H9 (cell line): ENCODE results near the gene NOL9. TPM values are rescaled to one million over a fixed set of nuclear protein-coding genes. Genes with fewer than 3 reads are reported as not detected.

Experiments
- DNase-seq: peaks from one replicate; pipeline ENCODE4 v3.0.0-alpha.2; 2017
- H2AFZ ChIP-seq: one replicate; pipeline ENCODE4 v1.6.1; 2013; ENCODE audit warnings: mild to moderate bottlenecking, low read length, control low read depth, moderate library complexity
- H2AK5ac ChIP-seq: 2 replicates; pipeline ENCODE4 v1.6.1; 2013; ENCODE audit warnings: low read length, control low read depth, mixed read lengths; ENCODE audit not compliant: insufficient read length
- H2BK120ac ChIP-seq: one replicate; pipeline ENCODE4 v1.6.1; 2013; ENCODE audit warnings: low read depth, mild to moderate bottlenecking, low read length, control low read depth, inconsistent platforms; ENCODE audit not compliant: poor library complexity, severe bottlenecking
- H2BK12ac ChIP-seq: 2 replicates; pipeline ENCODE4 v1.6.1; 2013; ENCODE audit warnings: low read length, control low read depth, mixed read lengths, low read depth; ENCODE audit not compliant: insufficient read length
- H2BK15ac ChIP-seq: 2 replicates; pipeline ENCODE4 v1.6.1; 2013; ENCODE audit warnings: low read depth, low read length, control low read depth
- H2BK20ac ChIP-seq: one replicate; pipeline ENCODE4 v1.6.1; 2013; ENCODE audit warnings: low read depth, mild to moderate bottlenecking, low read length, control low read depth, inconsistent platforms; ENCODE audit not compliant: poor library complexity, severe bottlenecking
- H2BK5ac ChIP-seq: 2 replicates; pipeline ENCODE4 v1.6.1; 2013; ENCODE audit warnings: low read length, control low read depth, mixed read lengths; ENCODE audit not compliant: insufficient read length
- H3K14ac ChIP-seq: 2 replicates; pipeline ENCODE4 v1.6.1; 2013; ENCODE audit warnings: low read length, control low read depth; ENCODE audit not compliant: insufficient read depth
- H3K18ac ChIP-seq: 2 replicates; pipeline ENCODE4 v1.6.1; 2013; ENCODE audit warnings: low read depth, mild to moderate bottlenecking, mixed read lengths, low read length, control low read depth; ENCODE audit not compliant: insufficient read length
- H3K23ac ChIP-seq: 2 replicates; pipeline ENCODE4 v1.6.1; 2013; ENCODE audit warnings: low read length, control low read depth, mixed read lengths, low read depth; ENCODE audit not compliant: insufficient read length
- H3K23me2 ChIP-seq: 2 replicates; pipeline ENCODE4 v1.6.1; 2013; ENCODE audit warnings: low read depth, mild to moderate bottlenecking, mixed read lengths, low read length, control low read depth; ENCODE audit not compliant: insufficient read length, poor library complexity, severe bottlenecking
- H3K27ac ChIP-seq: 2 replicates; pipeline ENCODE4 v1.5.1; 2013; ENCODE audit warnings: low read length, control low read depth, mixed read lengths, low read depth; ENCODE audit not compliant: insufficient read length
- H3K27me3 ChIP-seq: 2 replicates; pipeline ENCODE4 v1.6.1; 2013; ENCODE audit warnings: low read length, control low read depth, inconsistent platforms; ENCODE audit not compliant: insufficient read depth
- H3K4ac ChIP-seq: 2 replicates; pipeline ENCODE4 v1.6.1; 2013; ENCODE audit warnings: low read depth, mild to moderate bottlenecking, control low read depth, inconsistent platforms, low read length, moderate library complexity
- H3K4me1 ChIP-seq: 2 replicates; pipeline ENCODE4 v1.6.1; 2013; ENCODE audit warnings: low read length, control low read depth, inconsistent platforms; ENCODE audit not compliant: insufficient read depth
- H3K4me2 ChIP-seq: 2 replicates; pipeline ENCODE4 v1.6.1; 2013; ENCODE audit warnings: low read length, control low read depth, mixed read lengths; ENCODE audit not compliant: insufficient read length, insufficient read depth
- H3K56ac ChIP-seq: 2 replicates; pipeline ENCODE4 v1.6.1; 2013; ENCODE audit warnings: low read depth, mild to moderate bottlenecking, mixed read lengths, low read length, control low read depth; ENCODE audit not compliant: insufficient read length
- H3K79me1 ChIP-seq: 2 replicates; pipeline ENCODE4 v1.6.1; 2013; ENCODE audit warnings: low read depth, mild to moderate bottlenecking, moderate library complexity, low read length, control low read depth, inconsistent platforms; ENCODE audit not compliant: insufficient read depth, poor library complexity, severe bottlenecking
- H3K79me2 ChIP-seq: 2 replicates; pipeline ENCODE4 v1.6.1; 2013; ENCODE audit warnings: low read length, control low read depth, inconsistent platforms; ENCODE audit not compliant: insufficient read depth
- H3K9ac ChIP-seq: 2 replicates; pipeline ENCODE4 v1.6.1; 2013; ENCODE audit warnings: low read length, control low read depth, mixed read lengths; ENCODE audit not compliant: insufficient read length; ENCODE audit errors: extremely low read depth
- H3K9me3 ChIP-seq: one replicate; pipeline ENCODE4 v1.6.1; 2013; ENCODE audit warnings: low read depth, low read length, inconsistent platforms; ENCODE audit not compliant: control insufficient read depth
- H3T11ph ChIP-seq: one replicate; pipeline ENCODE4 v1.6.1; 2013; ENCODE audit warnings: mild to moderate bottlenecking, low read length, control low read depth, inconsistent platforms
- H4K20me1 ChIP-seq: one replicate; pipeline ENCODE4 v1.6.1; 2013; ENCODE audit not compliant: control insufficient read depth, insufficient read length, insufficient read depth
- H4K5ac ChIP-seq: 2 replicates; pipeline ENCODE4 v1.6.1; 2013; ENCODE audit warnings: low read depth, mild to moderate bottlenecking, mixed read lengths, low read length, control low read depth; ENCODE audit not compliant: insufficient read length
- H4K8ac ChIP-seq: replicated peaks from 2 replicates; pipeline ENCODE4 v1.6.1; 2013; ENCODE audit warnings: low read length, control low read depth, mixed read lengths, low read depth; ENCODE audit not compliant: insufficient read length
- H4K91ac ChIP-seq: 2 replicates; pipeline ENCODE4 v1.6.1; 2013; ENCODE audit warnings: low read depth, mild to moderate bottlenecking, moderate library complexity, mixed read lengths, low read length, control low read depth; ENCODE audit not compliant: insufficient read length
- H3K27ac Mint-ChIP-seq, 3 experiments: 2 replicates in 2 of 3; 3 replicates in 1 of 3; pipeline ENCODE4 v1.8.0; 2020 to 2021; ENCODE audit warnings: mixed read lengths in 3 of 3, mild to moderate bottlenecking in 1 of 3, moderate library complexity in 1 of 3
- H3K27me3 Mint-ChIP-seq: 2 replicates; pipeline ENCODE4 v1.8.0; 2021; ENCODE audit warnings: low read depth, mild to moderate bottlenecking, moderate library complexity, mixed read lengths
- H3K36me3 Mint-ChIP-seq, 3 experiments: 2 replicates in 2 of 3; 3 replicates in 1 of 3; pipeline ENCODE4 v1.8.0; 2020 to 2021; ENCODE audit warnings: low read depth in 3 of 3, mixed read lengths in 3 of 3; ENCODE audit not compliant: insufficient read depth in 1 of 3
- H3K4me1 Mint-ChIP-seq, 2 experiments: 2 replicates each; pipeline ENCODE4 v1.8.0; 2020; ENCODE audit warnings: mixed read lengths in 2 of 2
- H3K4me3 Mint-ChIP-seq, 2 experiments: 2 replicates in 1 of 2; 3 replicates in 1 of 2; pipeline ENCODE4 v1.8.0; 2020 to 2021; ENCODE audit warnings: mild to moderate bottlenecking in 2 of 2, mixed read lengths in 2 of 2, moderate library complexity in 1 of 2
- H3K9me3 Mint-ChIP-seq, 2 experiments: 2 replicates in 1 of 2; 3 replicates in 1 of 2; pipeline ENCODE4 v1.8.0; 2020; ENCODE audit warnings: mild to moderate bottlenecking in 2 of 2, mixed read lengths in 2 of 2, moderate library complexity in 1 of 2
- WGBS: extraction: QIAGEN DNeasy Blood & Tissue Kit; methylation state at CpG from one replicate; pipeline ENCODE4 v1.1.7; 2013; ENCODE audit warnings: missing lambda C conversion rate, low lambda C conversion rate, mixed read lengths; ENCODE audit not compliant: insufficient read length; ENCODE audit errors: extremely low coverage; 5-methylcytosine and 5-hydroxymethylcytosine counted together
- total RNA-seq: library from RNA; stranded (reverse); gene quantifications from 2 replicates; pipeline ENCODE4 v1.2.1, GENCODE V29; 2021
- TF ChIP-seq, protein P1 (sequence below): fragments of 200-600 bp; sonication (generic); conservative IDR thresholded peaks from 3 replicates; pipeline ENCODE4 v1.8.0; 2021; ENCODE audit warnings: antibody characterized with exemption, mild to moderate bottlenecking

The NOL9 gene
- total RNA-seq, 1 experiment from 2014 or later = 50.4 TPM

DNA sequence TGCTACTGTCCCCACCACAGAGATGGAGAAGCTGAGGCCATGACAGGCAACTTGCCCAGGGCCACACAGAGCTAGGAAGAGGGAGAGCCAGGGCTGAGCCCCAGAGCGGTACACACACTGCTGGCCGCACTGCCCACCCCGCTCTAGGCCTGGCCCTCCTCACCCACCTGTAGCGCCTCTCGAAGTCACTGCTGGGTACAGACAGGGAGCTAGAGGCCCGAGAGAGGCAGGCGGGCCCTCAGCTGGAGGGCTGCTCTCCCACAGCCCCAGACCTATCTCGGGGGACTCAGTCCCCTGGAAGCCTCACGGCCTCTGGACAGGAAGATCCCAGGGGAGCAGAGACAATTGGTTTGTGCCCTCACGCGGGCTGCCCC lies 45.5 kb downstream of the NOL9 start:
- Histone ChIP-seq H2BK12ac (no peak overlapping the region), H4K8ac (no peak overlapping the region), H2BK15ac (no peak overlapping the region)

More for the DNA sequence above, 45.5 kb downstream of the NOL9 start:
- no peak overlapping the region for H2AFZ ChIP-seq
- no peak overlapping the region for H2BK120ac ChIP-seq
- no peak overlapping the region for H2AK5ac ChIP-seq
- no peaks in the 10 kb centered on the region for H3K27me3 ChIP-seq
- H3K23ac ChIP-seq = no peak overlapping the region
- H3K27ac ChIP-seq = no peak overlapping the region
- no peak overlapping the region for H3T11ph ChIP-seq
- DNase-seq = no peak
- H3K9me3 Mint-ChIP-seq = no peaks in the 10 kb centered on the region
- H3K27ac Mint-ChIP-seq = peak overlapping the region in 1 of 3 experiments; percentile 48; a peak in 1 of 7 replicates
- no peak overlapping the region for H3K4me3 Mint-ChIP-seq
- no peak overlapping the region for H3K9ac ChIP-seq
- H2BK20ac ChIP-seq = no peak overlapping the region
- H3K4me2 ChIP-seq = no peak overlapping the region
- no peak overlapping the region for H3K18ac ChIP-seq
- 0 out of 2 replicates have a peak, but pooled peaks cover 2% of the 10 kb centered on the region for H3K27me3 Mint-ChIP-seq
- no peak overlapping the region for H2BK5ac ChIP-seq
- TF ChIP-seq, protein P1, sequence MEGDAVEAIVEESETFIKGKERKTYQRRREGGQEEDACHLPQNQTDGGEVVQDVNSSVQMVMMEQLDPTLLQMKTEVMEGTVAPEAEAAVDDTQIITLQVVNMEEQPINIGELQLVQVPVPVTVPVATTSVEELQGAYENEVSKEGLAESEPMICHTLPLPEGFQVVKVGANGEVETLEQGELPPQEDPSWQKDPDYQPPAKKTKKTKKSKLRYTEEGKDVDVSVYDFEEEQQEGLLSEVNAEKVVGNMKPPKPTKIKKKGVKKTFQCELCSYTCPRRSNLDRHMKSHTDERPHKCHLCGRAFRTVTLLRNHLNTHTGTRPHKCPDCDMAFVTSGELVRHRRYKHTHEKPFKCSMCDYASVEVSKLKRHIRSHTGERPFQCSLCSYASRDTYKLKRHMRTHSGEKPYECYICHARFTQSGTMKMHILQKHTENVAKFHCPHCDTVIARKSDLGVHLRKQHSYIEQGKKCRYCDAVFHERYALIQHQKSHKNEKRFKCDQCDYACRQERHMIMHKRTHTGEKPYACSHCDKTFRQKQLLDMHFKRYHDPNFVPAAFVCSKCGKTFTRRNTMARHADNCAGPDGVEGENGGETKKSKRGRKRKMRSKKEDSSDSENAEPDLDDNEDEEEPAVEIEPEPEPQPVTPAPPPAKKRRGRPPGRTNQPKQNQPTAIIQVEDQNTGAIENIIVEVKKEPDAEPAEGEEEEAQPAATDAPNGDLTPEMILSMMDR = no peak
- H3K4me1 ChIP-seq = no peaks in the 10 kb centered on the region
- H3K4ac ChIP-seq = no peak overlapping the region
- H3K79me2 ChIP-seq = no peaks in the 10 kb centered on the region
- H4K20me1 ChIP-seq = no peaks in the 10 kb centered on the region
- no peaks in the 10 kb centered on the region for H3K79me1 ChIP-seq
- H3K56ac ChIP-seq = no peak overlapping the region
- H3K9me3 ChIP-seq = no peaks in the 10 kb centered on the region
- H3K4me1 Mint-ChIP-seq = peaks cover 0 to 3% of the 10 kb centered on the region in 2 experiments; a peak in 2 of 4 replicates
- no peaks in the 10 kb centered on the region for H3K23me2 ChIP-seq
- no peak overlapping the region for H3K14ac ChIP-seq
- H4K91ac ChIP-seq = no peak overlapping the region
- no CpG with 5 or more reads among the region's 11 CpGs for WGBS
- H4K5ac ChIP-seq = no peak overlapping the region
- H3K36me3 Mint-ChIP-seq = no peaks in the 10 kb centered on the region
